HG03159 (cell line): ENCODE data around the gene ARTN.

Experiments
- ATAC-seq: cut with Tn5 transposase; IDR thresholded peaks from one replicate; pipeline ENCODE4 v1.9.1; 2021; ENCODE audit warnings: mild to moderate bottlenecking, moderate library complexity; ENCODE audit not compliant: unreplicated experiment

Gene ARTN

DNA sequence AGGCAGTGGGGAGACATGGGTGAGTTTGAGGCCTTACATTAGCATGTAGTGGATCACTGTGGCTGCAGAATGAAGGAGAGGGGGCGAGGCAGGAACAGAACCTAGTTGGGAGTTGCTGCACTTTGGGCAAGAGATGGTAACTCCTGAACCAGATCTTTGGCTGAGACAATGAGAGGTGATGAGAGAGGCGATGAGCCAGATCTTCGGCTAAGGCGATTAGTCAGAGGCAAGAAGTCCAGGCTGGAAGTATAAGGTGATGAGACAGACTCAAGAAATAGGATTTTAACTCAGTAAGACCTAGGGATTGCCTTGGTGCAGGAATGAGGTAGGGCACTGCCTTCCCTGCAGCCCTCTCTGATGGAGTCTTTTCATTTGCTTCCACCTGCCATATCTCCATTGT, 9.1 kb upstream of the ARTN start:
- no peak for ATAC-seq

DNA sequence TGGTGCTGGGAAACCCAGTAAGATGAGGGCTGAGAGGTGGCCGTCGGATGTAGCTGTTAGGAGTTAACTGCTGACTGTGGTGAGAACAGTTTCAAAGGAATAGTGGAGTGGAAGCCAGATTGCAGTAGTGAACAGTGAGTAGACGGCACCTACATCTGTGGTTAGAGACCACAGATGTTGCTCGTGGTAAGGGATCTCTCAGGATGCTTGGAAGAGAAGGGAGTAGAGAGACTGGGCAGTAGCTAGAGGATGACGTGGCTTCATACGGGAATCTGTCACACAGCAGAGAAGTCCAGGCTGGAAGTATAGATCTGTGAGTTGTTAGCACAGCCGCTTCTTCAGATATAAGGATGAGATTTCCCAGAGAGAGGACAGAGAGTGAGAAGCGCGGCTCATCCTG, 7.8 kb upstream of the ARTN start:
- ATAC-seq = no peak

DNA sequence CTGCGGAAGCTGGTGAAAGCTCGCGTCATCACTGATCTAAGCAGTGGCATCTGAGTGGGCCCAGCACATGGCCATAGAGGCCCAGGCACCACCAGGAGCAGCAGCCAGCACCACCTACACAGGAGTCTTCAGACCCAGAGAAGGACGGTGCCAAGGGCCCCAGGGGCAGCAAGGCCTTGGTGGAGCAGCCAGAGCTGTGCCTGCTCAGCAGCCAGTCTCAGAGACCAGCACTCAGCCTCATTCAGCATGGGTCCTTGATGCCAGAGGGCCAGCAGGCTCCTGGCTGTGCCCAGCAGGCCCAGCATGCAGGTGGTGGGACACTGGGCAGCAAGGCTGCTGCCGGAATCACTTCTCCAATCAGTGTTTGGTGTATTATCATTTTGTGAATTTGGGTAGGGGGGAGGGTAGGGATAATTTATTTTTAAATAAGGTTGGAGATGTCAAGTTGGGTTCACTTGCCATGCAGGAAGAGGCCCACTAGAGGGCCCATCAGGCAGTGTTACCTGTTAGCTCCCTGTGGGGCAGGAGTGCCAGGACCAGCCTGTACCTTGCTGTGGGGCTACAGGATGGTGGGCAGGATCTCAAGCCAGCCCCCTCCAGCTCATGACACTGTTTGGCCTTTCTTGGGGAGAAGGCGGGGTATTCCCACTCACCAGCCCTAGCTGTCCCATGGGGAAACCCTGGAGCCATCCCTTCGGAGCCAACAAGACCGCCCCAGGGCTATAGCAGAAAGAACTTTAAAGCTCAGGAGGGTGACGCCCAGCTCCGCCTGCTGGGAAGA, 3.2 kb upstream of the ARTN start:
- no peak for ATAC-seq

DNA sequence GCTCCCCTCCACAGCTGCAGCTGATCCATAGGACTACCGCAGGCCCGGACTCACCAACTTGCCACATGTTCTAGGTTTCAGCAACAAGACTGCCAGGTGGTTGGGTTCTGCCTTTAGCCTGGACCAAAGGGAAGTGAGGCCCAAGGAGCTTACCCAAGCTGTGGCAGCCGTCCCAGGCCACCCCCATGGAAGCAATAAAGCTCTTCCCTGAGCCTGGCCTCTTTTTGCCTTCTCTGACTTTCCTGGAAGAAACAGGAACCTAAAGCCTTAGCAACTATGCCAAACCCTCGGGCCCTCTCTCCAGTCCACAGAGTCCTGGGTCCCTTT, 2.7 kb upstream of the ARTN start:
- ATAC-seq = no peak

DNA sequence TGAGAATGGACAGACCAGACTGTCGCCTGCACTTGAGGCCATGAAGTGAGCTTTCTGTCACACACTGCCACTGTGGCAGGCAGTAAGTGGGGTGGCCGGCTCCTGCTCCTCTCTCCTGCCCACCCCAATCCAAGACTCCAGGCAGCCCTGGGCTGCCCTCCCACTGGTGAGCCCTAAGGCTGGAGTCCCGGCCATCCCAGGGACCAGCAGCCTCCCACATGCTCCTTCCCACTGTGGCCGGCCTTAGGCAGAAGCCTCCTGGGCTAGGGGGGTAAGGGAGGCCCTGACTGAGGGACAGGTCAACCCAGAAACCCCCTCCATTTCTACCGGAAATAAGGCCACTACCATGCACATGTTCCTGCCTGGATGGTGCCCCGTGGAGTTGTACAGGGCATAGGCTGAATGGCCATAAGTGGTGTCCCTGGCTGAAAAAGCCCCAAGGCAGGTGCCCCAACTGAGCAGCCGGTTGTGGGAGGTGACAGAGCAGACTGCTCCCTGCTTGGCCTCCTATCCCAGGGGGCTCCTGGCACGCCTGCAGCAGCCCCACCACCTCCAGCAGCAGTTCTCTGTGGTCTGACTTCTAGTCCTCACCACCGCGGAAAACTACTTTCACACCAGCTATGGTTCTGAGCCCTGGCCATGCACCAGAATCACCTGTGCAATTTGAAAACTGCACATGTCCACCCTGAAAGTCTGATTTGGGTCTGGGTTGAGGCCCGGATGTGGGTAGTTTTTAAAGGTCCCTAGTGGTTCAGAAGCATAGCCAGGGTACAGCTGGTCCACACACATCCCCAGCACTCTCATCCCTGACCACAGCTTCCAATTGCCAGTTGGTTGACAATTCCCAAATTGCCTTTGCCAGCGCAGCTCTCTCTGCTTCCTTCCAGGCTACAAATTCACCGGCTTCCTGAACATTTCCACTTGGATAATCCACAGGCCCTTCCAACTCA, 1.6 kb upstream of the ARTN start:
- ATAC-seq = no peak

DNA sequence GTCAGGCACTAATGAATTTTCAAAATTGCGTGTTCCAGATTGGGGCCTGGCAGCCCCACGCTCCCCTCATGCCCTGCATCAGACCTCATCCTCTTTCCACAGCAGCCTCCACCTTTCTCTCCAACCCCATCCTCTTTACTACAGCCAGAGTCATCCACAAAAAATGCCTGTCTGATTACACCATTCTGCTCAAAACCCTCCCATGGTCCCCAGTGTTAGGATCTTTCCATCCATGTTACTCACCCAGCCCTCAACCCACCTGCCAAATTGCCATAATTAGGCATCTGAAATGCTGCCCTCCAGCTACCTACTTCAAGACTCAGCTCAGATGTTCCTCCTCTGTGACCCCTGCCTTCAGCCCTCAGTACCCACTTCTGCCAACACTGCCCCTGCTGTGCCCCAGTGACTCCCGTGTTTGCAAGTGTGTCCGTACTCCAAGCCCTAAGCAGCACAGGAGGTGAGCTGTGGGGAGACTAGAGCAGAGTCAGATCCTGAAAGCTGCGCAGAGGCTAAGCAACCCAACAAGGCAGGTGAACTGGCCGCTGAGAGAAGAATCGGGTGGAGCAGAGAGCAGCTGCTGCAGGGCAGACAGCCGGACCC, 715 bp upstream of the ARTN start:
- ATAC-seq = no peak

DNA sequence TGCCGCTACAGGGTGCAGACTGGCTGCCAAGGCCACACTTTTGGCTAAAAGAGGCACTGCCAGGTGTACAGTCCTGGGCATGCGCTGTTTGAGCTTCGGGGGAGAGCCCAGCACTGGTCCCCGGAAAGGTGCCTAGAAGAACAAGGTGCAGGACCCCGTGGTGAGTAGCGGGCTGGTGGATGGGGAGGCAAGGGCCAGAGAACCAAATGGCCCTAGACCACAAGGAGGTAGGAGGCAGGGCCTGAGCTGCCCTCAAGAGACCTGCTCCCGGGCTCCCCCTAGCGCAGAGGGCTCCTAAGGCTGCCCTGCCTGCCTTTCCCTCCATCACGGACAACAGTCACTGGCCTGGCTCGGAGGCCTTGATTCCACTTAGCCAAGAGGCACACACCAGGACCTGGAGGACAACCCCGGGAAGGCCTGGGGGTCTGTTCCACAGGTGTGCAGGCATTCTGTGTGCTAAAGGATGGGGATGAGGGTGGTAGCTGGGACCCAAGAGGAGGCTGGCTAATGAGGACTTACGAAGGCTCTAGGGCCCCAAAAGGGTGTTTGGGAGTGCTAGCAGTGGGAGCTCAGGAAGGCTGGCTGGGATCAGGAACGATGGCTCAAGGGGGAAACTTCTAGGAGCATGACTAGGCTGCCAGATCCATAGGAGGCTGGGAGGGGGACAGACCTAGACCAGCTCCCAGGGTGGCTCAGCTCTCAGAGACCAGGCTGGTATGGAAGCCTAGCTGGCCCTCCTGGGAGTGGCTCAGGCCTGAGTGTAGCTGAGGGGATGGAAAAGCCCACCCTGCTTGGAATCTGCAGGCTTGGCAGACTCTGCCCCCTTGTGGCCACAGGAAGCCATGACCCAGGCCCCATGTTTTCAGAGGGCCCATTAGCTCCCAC, 742 bp downstream of the ARTN start:
- no peak for ATAC-seq

DNA sequence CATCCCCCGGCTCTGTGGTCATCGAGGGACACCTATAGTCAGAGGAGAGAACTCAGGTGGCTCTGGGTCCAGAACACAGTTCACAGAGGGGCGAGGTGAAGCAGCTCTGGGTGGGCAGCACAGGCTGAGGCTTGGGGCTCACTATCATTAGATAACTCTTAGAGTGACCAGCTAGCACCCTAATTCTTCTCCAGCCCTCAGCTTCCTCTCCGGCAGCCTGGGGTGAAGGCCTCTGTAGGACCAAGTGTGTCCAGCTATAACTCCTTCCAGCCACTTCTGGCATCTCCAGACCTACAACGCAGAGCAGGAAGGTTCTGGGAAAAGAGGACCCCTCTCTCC, 1.4 kb downstream of the ARTN start:
- no peak for ATAC-seq

DNA sequence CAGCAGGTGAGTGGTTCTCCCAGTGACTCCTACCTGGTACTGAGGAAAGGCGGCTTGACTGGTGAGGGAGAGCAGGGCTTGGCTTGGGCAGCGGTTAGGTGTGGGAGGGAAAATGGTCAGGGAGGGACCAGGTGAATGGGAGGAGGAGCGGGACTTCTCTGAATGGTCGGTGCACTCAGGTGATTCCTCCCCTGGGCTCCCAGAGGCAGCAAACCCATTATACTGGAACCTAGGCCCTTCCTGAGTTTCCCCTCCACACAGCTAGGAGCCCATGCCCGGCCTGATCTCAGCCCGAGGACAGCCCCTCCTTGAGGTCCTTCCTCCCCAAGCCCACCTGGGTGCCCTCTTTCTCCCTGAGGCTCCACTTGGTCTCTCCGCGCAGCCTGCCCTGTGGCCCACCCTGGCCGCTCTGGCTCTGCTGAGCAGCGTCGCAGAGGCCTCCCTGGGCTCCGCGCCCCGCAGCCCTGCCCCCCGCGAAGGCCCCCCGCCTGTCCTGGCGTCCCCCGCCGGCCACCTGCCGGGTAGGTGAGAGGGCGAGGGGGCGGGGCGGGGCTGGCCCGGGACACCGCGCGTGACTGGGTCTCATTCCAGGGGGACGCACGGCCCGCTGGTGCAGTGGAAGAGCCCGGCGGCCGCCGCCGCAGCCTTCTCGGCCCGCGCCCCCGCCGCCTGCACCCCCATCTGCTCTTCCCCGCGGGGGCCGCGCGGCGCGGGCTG, 2.3 kb downstream of the ARTN start:
- no peak for ATAC-seq

DNA sequence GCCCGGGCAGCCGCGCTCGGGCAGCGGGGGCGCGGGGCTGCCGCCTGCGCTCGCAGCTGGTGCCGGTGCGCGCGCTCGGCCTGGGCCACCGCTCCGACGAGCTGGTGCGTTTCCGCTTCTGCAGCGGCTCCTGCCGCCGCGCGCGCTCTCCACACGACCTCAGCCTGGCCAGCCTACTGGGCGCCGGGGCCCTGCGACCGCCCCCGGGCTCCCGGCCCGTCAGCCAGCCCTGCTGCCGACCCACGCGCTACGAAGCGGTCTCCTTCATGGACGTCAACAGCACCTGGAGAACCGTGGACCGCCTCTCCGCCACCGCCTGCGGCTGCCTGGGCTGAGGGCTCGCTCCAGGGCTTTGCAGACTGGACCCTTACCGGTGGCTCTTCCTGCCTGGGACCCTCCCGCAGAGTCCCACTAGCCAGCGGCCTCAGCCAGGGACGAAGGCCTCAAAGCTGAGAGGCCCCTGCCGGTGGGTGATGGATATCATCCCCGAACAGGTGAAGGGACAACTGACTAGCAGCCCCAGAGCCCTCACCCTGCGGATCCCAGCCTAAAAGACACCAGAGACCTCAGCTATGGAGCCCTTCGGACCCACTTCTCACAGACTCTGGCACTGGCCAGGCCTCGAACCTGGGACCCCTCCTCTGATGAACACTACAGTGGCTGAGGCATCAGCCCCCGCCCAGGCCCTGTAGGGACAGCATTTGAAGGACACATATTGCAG, 3.0 kb downstream of the ARTN start:
- ATAC-seq = no peak

DNA sequence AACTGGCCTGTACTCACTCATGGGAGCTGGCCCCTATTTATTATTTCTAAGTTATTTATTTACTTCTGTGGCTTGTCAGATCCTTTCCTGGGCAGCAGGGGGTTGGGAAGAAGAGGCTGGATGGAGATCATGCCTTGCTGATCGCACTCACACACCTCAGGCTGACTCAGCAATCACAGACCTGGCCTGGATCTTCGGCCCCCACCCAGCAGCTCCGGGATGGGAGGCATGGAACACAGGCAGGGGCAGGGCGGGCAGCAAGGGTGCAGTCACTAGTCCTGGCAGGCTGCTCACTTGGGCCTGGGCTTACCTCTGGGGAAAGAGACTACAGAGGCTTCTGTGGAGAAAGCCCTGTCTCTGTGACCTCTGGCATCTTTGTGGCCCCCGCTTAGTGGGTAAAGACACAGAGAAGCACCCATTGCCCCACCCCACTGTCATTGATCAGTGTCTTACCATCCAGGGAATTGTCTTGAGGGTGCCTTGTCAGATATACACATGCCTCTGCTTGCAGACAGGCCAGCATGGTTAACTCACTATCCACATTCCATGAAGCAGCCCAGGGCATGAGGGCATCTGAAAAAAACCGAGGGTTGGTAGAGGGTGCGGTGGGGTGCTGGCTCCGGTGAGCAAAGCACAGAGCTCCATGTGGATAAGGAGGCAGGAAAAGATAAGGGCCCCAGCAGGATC, 3.7 kb downstream of the ARTN start:
- no peak for ATAC-seq

DNA sequence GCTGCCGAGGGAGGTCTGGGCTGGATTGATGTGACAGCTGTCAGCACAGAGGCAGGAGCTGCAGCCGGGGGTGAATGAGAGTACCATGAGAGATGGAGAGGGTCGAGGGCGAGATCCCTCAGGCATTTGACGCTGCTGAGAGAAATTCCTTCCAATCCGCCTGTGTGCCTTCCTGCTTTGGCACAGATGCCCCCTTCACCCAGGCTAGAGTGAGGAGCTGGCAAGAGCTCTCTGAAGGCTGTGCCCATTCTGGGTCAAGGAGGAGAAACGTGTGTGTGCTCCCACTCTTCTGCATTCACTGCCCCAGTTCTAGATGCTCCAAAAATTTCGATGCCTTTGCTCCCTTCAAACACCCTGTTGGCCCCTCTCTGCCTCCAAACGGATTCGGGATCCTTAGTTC, 4.8 kb downstream of the ARTN start:
- ATAC-seq = no peak

DNA sequence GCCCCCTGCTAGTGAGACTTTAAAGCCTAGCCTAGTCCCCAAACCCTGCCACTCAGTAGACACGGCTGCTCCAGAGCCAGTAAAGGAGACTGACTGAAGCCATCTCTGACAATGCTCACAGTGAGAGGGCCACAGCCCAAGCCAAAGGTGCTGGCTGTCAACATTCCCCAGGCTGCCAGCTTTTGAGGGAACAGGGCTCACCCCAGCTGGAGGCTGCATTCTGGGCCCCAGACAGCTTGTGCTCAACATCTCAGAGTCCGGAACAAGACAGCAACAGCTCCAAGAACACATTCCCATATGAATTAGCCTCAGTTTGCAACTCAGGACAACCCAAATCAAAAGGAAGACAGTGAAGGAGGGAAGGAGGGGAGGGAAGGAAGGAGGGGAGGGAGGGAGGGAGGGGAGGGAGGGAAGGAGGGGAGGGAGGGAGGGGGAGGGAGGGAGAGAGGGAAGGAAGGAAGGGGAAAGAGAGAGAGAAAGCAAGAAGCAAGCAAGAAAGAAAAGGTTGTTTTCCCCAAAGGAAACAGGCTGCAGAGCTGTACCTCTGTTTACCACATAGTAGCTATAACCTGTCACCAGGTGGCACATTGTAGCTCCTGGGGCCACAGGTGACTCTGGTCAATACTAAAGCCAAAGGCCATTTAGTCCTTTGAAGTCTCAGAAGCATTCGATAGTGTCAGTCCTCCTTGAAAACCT, 5.4 kb downstream of the ARTN start:
- ATAC-seq = no peak

DNA sequence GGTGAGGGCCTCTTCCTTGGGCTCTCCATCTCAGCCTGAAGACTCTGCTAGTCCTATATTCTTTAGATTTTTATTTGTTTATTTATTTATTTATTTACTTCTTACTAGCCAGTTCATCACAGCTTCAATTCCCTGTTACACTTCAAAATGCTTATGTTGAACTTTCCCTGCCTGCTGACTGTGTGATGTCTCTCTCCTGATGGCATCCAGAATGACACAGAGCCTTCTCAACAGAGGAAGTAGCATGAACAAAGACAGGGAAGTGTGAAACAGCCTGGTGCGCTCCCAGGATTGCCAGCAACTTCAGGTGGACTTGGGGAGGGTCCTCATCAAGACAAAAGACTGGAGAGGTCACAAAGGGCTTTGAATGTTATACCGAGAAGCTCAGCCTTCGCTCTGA, 8.8 kb downstream of the ARTN start:
- ATAC-seq = no peak

DNA sequence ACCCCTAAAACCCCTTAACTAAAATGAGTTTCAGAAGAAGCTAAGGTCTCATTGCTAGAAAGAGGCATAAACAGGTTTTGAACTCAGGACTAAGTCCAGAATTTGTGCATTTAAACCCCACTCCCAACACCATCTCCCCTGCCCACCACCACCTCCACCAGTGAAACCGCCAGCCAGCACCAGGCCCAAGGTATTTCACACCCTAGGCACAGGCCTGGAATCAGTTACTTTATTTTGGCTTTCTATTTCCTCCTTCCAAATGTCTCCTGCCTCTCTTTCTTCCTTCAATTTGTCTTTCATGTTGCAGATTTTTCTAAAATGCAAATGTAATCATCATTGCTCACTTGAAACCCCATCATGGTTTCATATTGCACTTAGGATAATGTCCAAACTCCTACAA, 11.3 kb downstream of the ARTN start:
- ATAC-seq = no peak

DNA sequence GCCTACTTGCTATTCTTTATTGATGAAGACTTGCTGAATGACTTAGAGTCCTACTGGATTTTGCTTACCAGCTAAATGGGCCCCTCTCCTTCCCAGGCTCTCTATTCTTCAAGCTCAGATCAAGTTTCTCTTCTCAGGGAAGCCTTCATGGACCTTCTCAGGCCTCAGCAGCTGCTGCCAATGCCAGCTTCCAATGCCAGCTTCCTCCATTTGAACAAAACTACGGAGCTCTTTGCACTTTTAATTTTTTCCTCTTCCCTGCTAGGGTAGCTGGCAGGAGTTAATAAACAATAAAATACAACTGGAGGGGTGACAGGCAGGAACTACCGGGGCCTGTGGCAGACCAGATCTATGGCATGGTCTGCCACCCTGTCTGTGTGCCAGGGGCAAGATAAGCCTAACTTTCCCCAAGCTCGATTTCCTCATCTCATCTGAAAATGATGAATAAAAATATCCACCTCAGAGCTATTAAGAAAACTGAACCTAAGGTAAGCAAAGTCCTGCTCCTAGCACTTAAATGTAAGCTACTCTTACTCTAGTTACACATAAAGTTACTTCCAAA, 12.2 kb downstream of the ARTN start:
- no peak for ATAC-seq

DNA sequence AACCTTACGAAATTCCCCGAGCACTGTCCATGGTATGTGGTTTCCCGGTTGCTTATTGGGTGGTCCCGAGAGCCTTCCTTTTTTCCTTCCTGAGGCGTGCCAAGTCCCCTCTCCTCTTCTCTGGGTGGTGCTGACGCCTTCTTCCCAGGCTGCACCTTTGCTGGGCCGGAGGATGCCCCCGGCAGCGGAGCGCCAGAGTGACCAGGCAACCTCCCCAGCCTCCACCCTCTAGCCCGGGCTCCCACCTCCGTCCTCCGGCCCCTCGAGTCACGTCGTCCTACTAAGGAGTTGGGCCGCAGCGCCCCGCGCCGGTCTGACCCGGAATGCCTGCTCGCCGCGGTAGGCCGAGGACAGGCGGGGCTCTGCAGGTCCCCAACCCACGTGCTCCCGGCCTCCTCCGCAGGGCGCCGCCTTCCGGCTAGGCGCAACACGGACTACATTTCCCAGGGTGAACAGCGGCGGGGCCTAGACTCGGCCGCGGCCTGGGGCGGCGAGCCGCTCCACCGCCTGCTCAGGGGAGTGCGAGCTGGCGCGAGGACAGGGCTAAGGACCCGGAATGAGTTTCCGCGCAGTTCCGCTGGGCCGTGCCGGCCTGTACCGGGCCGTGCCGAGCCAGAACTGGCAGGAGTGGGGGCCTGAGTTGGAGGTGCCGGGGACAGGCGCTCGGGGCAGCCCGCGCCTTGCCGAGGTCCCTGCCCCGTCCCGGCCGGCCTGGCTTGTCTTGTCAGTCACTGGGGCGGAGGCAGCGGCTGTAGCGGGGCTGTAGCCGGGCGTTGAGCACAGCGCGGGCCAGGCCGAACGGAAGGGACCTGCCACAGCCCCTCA, 12.8 kb downstream of the ARTN start, which contains the start of gene IPO13:
IPO13 (plus strand) TSS at position 715 of the 825 bp plus-strand sequence. CDS start 651 bp downstream, outside the sequence.
- ATAC-seq = peak; percentile 92
